Measurements from ENCODE around the gene ANKRD17.

The ANKRD17 gene

GRCh38 chr4:73045879-73046278, 212.7 kb downstream of the ANKRD17 start:
- DNase-seq = no peak

- no peak for DNase-seq
These were observed 221.5 kb downstream of the ANKRD17 start for GRCh38 chr4:73037057-73037456.

GRCh38 chr4:73036123-73036522, 222.5 kb downstream of the ANKRD17 start:
- DNase-seq = no peak

GRCh38 chr4:73034896-73035295, 223.7 kb downstream of the ANKRD17 start:
- no peak for DNase-seq

GRCh38 chr4:73028621-73029020, 230.0 kb downstream of the ANKRD17 start:
- no peak for DNase-seq

All from NCI-H345 (cell line).